Mesenchymal stem cell (in vitro differentiated cells and primary cell): Measurements from ENCODE around the gene KREMEN1.

ENCODE experiments used
- DNase-seq: peaks from one replicate; pipeline ENCODE4 v3.0.0-alpha.2; 2013
- H2AFZ ChIP-seq: one replicate; pipeline ENCODE4 v1.6.1; 2013; ENCODE audit warnings: low read depth, mild to moderate bottlenecking, control low read depth, inconsistent platforms, low read length, moderate library complexity
- H2AK5ac ChIP-seq: 2 replicates; pipeline ENCODE4 v1.6.1; 2013; ENCODE audit warnings: low read length, moderate library complexity, mild to moderate bottlenecking, inconsistent platforms; ENCODE audit not compliant: severe bottlenecking
- H2BK120ac ChIP-seq: one replicate; pipeline ENCODE4 v1.6.1; 2013; ENCODE audit warnings: low read depth, mild to moderate bottlenecking, inconsistent platforms, low read length, moderate library complexity
- H2BK12ac ChIP-seq, 2 experiments: one replicate each; pipeline ENCODE4 v1.6.1; 2013; ENCODE audit warnings: inconsistent platforms in 2 of 2, low read length in 2 of 2, mild to moderate bottlenecking in 2 of 2, moderate library complexity in 2 of 2, control low read depth in 1 of 2
- H2BK15ac ChIP-seq: one replicate; pipeline ENCODE4 v1.6.1; 2013; ENCODE audit warnings: mild to moderate bottlenecking, low read depth, inconsistent platforms; ENCODE audit not compliant: poor library complexity, severe bottlenecking
- H2BK5ac ChIP-seq: 2 replicates; pipeline ENCODE4 v1.6.1; 2013; ENCODE audit warnings: low read depth, mild to moderate bottlenecking, low read length, control low read depth, inconsistent platforms; ENCODE audit not compliant: poor library complexity, severe bottlenecking
- H3K14ac ChIP-seq, 2 experiments: one replicate each; pipeline ENCODE4 v1.6.1; 2013; ENCODE audit warnings: inconsistent platforms in 2 of 2, low read length in 2 of 2, control low read depth in 1 of 2, mild to moderate bottlenecking in 1 of 2, moderate library complexity in 1 of 2
- H3K18ac ChIP-seq, 2 experiments: one replicate each; pipeline ENCODE4 v1.6.1; 2013; ENCODE audit warnings: inconsistent platforms in 2 of 2, low read length in 2 of 2, control low read depth in 1 of 2, low read depth in 1 of 2, mild to moderate bottlenecking in 1 of 2
- H3K23ac ChIP-seq, 2 experiments: one replicate each; pipeline ENCODE4 v1.6.1; 2013; ENCODE audit warnings: inconsistent platforms in 2 of 2, low read length in 2 of 2, mild to moderate bottlenecking in 2 of 2, moderate library complexity in 2 of 2, control low read depth in 1 of 2
- H3K27ac ChIP-seq: 2 replicates; pipeline ENCODE4 v1.5.1; 2013; ENCODE audit warnings: mild to moderate bottlenecking, moderate library complexity, low read length, control low read depth, inconsistent platforms; ENCODE audit not compliant: poor library complexity, severe bottlenecking
- H3K27me3 ChIP-seq, 2 experiments: 2 replicates each; pipeline versions ENCODE4 v1.6.1 to v1.7.0; 2013; ENCODE audit warnings: low read length in 2 of 2, mild to moderate bottlenecking in 2 of 2, moderate library complexity in 2 of 2, control low read depth in 1 of 2, inconsistent platforms in 1 of 2; ENCODE audit not compliant: control insufficient read depth in 1 of 2, insufficient read depth in 1 of 2
- H3K36me3 ChIP-seq, 2 experiments: 2 replicates each; pipeline versions ENCODE4 v1.6.1 to v1.7.0; 2013; ENCODE audit warnings: low read length in 2 of 2, control low read depth in 1 of 2, inconsistent platforms in 1 of 2, low read depth in 1 of 2, mild to moderate bottlenecking in 1 of 2; ENCODE audit not compliant: insufficient read depth in 2 of 2, control insufficient read depth in 1 of 2
- H3K4ac ChIP-seq, 2 experiments: one replicate each; pipeline ENCODE4 v1.6.1; 2013; ENCODE audit warnings: inconsistent platforms in 2 of 2, low read length in 2 of 2, mild to moderate bottlenecking in 2 of 2, moderate library complexity in 2 of 2, control low read depth in 1 of 2, low read depth in 1 of 2
- H3K4me1 ChIP-seq: 2 replicates; pipeline ENCODE4 v1.6.1; 2013; ENCODE audit warnings: low read depth, low read length, control low read depth; ENCODE audit not compliant: control insufficient read depth, insufficient read depth
- H3K4me2 ChIP-seq: 2 replicates; pipeline ENCODE4 v1.6.1; 2013; ENCODE audit warnings: low read length, mild to moderate bottlenecking, inconsistent platforms; ENCODE audit not compliant: poor library complexity, severe bottlenecking
- H3K4me3 ChIP-seq, 2 experiments: 2 replicates each; pipeline versions ENCODE4 v1.5.1 to v1.7.0; 2013; ENCODE audit warnings: low read length in 2 of 2, mild to moderate bottlenecking in 2 of 2, control low read depth in 1 of 2, low read depth in 1 of 2; ENCODE audit not compliant: insufficient read depth in 1 of 2
- H3K79me1 ChIP-seq: replicated peaks from 2 replicates; pipeline ENCODE4 v1.6.1; 2013; ENCODE audit warnings: mild to moderate bottlenecking, control low read depth, low read length, inconsistent platforms; ENCODE audit not compliant: poor library complexity, severe bottlenecking
- H3K9ac ChIP-seq: 2 replicates; pipeline ENCODE4 v1.7.0; 2013; ENCODE audit warnings: mild to moderate bottlenecking, low read length, moderate library complexity
- H3K9me3 ChIP-seq: 2 replicates; pipeline ENCODE4 v1.7.0; 2013; ENCODE audit warnings: mild to moderate bottlenecking, low read length; ENCODE audit not compliant: control insufficient read depth
- H4K8ac ChIP-seq: one replicate; pipeline ENCODE4 v1.6.1; 2013; ENCODE audit warnings: inconsistent platforms, mild to moderate bottlenecking, low read length, moderate library complexity
- H4K91ac ChIP-seq: one replicate; pipeline ENCODE4 v1.6.1; 2013; ENCODE audit warnings: mild to moderate bottlenecking, low read length, inconsistent platforms
- WGBS: methylation state at CpG from one replicate; pipeline ENCODE4 v1.1.7; 2013; ENCODE audit warnings: mixed read lengths; 5-methylcytosine and 5-hydroxymethylcytosine counted together

KREMEN1 gene

GRCh38 chr22:29154364-29155048 lies 81.7 kb downstream of the KREMEN1 start:
- Histone ChIP-seq H4K8ac (no peak overlapping the region), H3K9ac (peak overlapping the region; percentile 36), H4K91ac (no peak overlapping the region), H3K4me3 (peak overlapping the region in 1 of 2 experiments; percentile 56), H3K27ac (no peak overlapping the region), H3K36me3 (no peaks in the 10 kb centered on the region), H3K4me2 (peak overlapping the region; percentile 27), H2AFZ (no peak overlapping the region), H3K23ac (no peak overlapping the region), H3K18ac (no peak overlapping the region), H3K4ac (no peak overlapping the region), H2BK5ac (no peak overlapping the region), H3K4me1 (peaks cover 4% of the 10 kb centered on the region), H3K27me3 (peaks cover 0 to 3% of the 10 kb centered on the region in 2 experiments), H2BK120ac (no peak overlapping the region), H2AK5ac (no peak overlapping the region), H3K9me3 (no peaks in the 10 kb centered on the region), H2BK12ac (no peak overlapping the region), H2BK15ac (no peak overlapping the region), H3K14ac (no peak overlapping the region), H3K79me1 (no peaks in the 10 kb centered on the region)
- 8% methylated on average over 17 of the region's 21 CpGs for WGBS
- DNase-seq = peak; percentile 68

GRCh38 chr22:29155966-29156365 lies 83.1 kb downstream of the KREMEN1 start:
- Histone ChIP-seq H2BK15ac (no peak overlapping the region), H2BK120ac (no peak overlapping the region), H3K79me1 (no peaks in the 10 kb centered on the region), H3K27ac (no peak overlapping the region), H4K91ac (no peak overlapping the region), H3K18ac (no peak overlapping the region), H3K4ac (no peak overlapping the region), H3K36me3 (no peaks in the 10 kb centered on the region), H2BK12ac (no peak overlapping the region), H3K4me3 (no peak overlapping the region), H3K23ac (no peak overlapping the region), H2AK5ac (no peak overlapping the region), H3K4me2 (no peak overlapping the region), H2BK5ac (no peak overlapping the region), H3K27me3 (peaks cover 0 to 3% of the 10 kb centered on the region in 2 experiments), H3K9me3 (no peaks in the 10 kb centered on the region), H3K9ac (no peak overlapping the region), H4K8ac (no peak overlapping the region), H3K4me1 (peaks cover 4% of the 10 kb centered on the region), H3K14ac (peak overlapping the region in 1 of 2 experiments; percentile 90), H2AFZ (no peak overlapping the region)
- no peak for DNase-seq
- WGBS = 92% methylated on average over 1 of the region's 1 CpG

- WGBS = 59% methylated on average over 5 of the region's 9 CpGs
- H3K27ac ChIP-seq = no peak overlapping the region
Measured at GRCh38 chr22:29156507-29156906, 83.7 kb downstream of the KREMEN1 start.

GRCh38 chr22:29157759-29158535 lies 85.1 kb downstream of the KREMEN1 start:
- no peak overlapping the region for H2BK120ac ChIP-seq
- H3K4me3 ChIP-seq = no peak overlapping the region
- no peak overlapping the region for H2AFZ ChIP-seq
- H4K91ac ChIP-seq = no peak overlapping the region
- no peak overlapping the region for H3K14ac ChIP-seq
- H3K9ac ChIP-seq = no peak overlapping the region
- no peak overlapping the region for H2AK5ac ChIP-seq
- H2BK12ac ChIP-seq = no peak overlapping the region
- peaks cover 4% of the 10 kb centered on the region for H3K4me1 ChIP-seq
- no peak overlapping the region for H3K4me2 ChIP-seq
- H4K8ac ChIP-seq = no peak overlapping the region
- no peaks in the 10 kb centered on the region for H3K79me1 ChIP-seq
- H3K9me3 ChIP-seq = no peaks in the 10 kb centered on the region
- no peak overlapping the region for H3K4ac ChIP-seq
- no peak overlapping the region for H3K27ac ChIP-seq
- H3K18ac ChIP-seq = no peak overlapping the region
- no peak for DNase-seq
- H3K23ac ChIP-seq = no peak overlapping the region
- WGBS = 95% methylated on average over 11 of the region's 11 CpGs
- no peaks in the 10 kb centered on the region for H3K36me3 ChIP-seq
- no peak overlapping the region for H2BK15ac ChIP-seq
- H2BK5ac ChIP-seq = no peak overlapping the region
- H3K27me3 ChIP-seq = no peaks in the 10 kb centered on the region

More at GRCh38 chr22:29156507-29156906, 83.7 kb downstream of the KREMEN1 start:
- Histone ChIP-seq H2BK15ac (no peak overlapping the region), H3K4ac (no peak overlapping the region), H3K14ac (no peak overlapping the region), H2BK12ac (no peak overlapping the region), H3K36me3 (no peaks in the 10 kb centered on the region), H3K27me3 (peaks cover 0 to 3% of the 10 kb centered on the region in 2 experiments), H2AK5ac (no peak overlapping the region), H4K8ac (no peak overlapping the region), H3K9ac (no peak overlapping the region), H4K91ac (no peak overlapping the region), H3K79me1 (no peaks in the 10 kb centered on the region), H3K4me3 (no peak overlapping the region), H3K9me3 (no peaks in the 10 kb centered on the region), H3K23ac (no peak overlapping the region), H2BK5ac (no peak overlapping the region), H3K4me1 (peaks cover 4% of the 10 kb centered on the region), H2AFZ (no peak overlapping the region), H3K18ac (no peak overlapping the region), H3K4me2 (no peak overlapping the region), H2BK120ac (no peak overlapping the region)
- peak; percentile 24 for DNase-seq
